C4-2B (cell line): ENCODE measurements around the gene KRTAP5-5.
"Not testable (repeated sequence)": the region's sequence is repeated elsewhere in the genome, so short reads cannot be mapped to it uniquely, and the experiment has no call there.

ENCODE experiments used
- H3K27ac ChIP-seq: fragments of 450-650 bp; 2 replicates; pipeline ENCODE4 v1.5.1; 2017
- ZFX ChIP-seq: fragments of 450-650 bp; IDR thresholded peaks from 2 replicates; pipeline ENCODE4 v1.6.1; 2017
- TF ChIP-seq, protein P1 (sequence below): fragments of 450-650 bp; conservative IDR thresholded peaks from 2 replicates; pipeline ENCODE4 v1.5.1; 2017; ENCODE audit warnings: mild to moderate bottlenecking

Gene KRTAP5-5

DNA sequence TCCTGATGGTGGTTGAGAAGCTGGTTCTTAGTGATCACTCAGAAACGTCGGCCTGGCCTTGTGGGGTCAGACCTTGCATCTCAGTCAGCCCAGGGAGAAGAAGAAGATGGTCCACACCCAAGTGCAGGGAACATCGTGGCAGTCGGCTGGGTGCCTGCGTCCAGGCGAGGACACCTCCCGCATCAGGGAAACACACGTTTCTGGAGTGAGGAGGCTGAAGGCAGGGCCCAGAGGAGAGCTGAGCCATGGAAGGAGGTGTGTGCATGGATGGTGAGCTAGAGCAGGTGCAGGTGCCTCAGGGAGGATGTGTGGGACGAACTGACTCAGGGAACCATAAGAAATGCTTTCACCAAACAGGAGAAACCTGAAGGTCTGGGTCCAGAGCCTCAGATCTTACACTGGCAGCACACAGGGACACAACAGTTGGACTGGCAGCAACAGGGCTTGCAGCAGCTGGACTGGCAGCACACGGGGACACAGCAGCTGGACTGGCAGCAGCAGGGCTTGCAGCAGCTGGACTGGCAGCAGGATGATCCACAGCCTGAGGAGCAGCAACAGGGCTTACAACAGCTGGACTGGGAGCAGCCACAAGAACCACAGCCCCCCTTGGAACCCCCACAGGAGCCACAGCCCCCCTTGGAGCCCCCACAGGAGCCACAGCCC, 32.1 kb upstream of the KRTAP5-5 start:
- TF ChIP-seq, protein P1, sequence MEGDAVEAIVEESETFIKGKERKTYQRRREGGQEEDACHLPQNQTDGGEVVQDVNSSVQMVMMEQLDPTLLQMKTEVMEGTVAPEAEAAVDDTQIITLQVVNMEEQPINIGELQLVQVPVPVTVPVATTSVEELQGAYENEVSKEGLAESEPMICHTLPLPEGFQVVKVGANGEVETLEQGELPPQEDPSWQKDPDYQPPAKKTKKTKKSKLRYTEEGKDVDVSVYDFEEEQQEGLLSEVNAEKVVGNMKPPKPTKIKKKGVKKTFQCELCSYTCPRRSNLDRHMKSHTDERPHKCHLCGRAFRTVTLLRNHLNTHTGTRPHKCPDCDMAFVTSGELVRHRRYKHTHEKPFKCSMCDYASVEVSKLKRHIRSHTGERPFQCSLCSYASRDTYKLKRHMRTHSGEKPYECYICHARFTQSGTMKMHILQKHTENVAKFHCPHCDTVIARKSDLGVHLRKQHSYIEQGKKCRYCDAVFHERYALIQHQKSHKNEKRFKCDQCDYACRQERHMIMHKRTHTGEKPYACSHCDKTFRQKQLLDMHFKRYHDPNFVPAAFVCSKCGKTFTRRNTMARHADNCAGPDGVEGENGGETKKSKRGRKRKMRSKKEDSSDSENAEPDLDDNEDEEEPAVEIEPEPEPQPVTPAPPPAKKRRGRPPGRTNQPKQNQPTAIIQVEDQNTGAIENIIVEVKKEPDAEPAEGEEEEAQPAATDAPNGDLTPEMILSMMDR, result no peak
- TF ChIP-seq ZFX, result no peak
- no peak overlapping the region for H3K27ac ChIP-seq

- no peak for TF ChIP-seq ZFX
- TF ChIP-seq, protein P1, result no peak
- H3K27ac ChIP-seq, result no peak within 1 kb of the TSS
These were observed 31.6 kb upstream of the KRTAP5-5 start, which contains the start of gene KRTAP5-2 for GRCh38 chr11:1597994-1598380. Gene KRTAP5-2, minus strand, starts transcription at chr11:1598294. Its CDS starts 44 bp downstream, at chr11:1598250.

DNA sequence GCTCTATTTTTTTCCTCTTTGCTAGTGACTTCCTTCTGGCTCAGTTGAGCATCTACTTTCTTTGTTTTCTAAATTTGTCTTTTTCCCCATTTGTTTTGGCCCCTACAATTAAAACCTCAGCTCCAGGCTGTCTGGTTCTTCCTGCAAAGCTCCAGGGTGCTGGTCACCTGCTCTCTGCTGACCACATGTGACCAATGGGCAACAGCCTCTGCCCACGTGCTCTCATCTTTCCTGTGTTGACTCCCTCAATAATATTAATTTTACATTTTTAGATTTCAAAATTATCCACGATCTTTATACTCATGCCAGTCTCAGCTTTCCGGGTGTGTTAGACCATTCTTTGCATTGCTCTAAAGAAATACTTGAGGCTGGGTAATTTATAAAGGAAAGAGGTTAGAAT, 31.2 kb upstream of the KRTAP5-5 start:
- not testable (repeated sequence) for H3K27ac ChIP-seq

- no peak overlapping the region for H3K27ac ChIP-seq
- no peak for TF ChIP-seq ZFX
- TF ChIP-seq, protein P1, result no peak
These were observed 30.8 kb upstream of the KRTAP5-5 start for GRCh38 chr11:1598816-1599215.

DNA sequence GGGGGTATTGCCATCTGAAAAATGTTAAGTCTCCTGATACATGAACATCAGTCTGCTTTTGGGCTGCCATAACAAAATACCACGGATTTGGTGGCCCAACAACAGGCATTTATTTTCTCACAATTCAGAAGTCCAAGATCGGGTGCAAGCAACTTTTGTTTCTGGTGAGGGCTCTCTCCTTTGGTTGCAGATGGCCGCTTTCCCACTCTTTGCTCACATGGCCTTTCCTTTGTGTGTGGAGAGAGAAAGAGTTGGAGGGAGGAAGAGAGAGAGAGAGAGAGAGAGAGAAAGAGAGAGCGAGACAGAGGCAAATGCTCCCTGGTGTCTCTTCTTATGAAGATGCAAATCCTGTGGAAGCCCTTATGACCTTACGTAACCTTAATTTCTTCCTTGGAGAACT, 28.9 kb upstream of the KRTAP5-5 start:
- H3K27ac ChIP-seq, result no peak overlapping the region
- TF ChIP-seq, protein P1, result no peak
- TF ChIP-seq ZFX, result no peak

- H3K27ac ChIP-seq, result not testable (repeated sequence)
These were observed 27.9 kb upstream of the KRTAP5-5 start for GRCh38 chr11:1601663-1602062.

GRCh38 chr11:1603629-1604028, 25.9 kb upstream of the KRTAP5-5 start:
- H3K27ac ChIP-seq, result no peak overlapping the region
- TF ChIP-seq, protein P1, result no peak
- TF ChIP-seq ZFX, result no peak

- TF ChIP-seq, protein P1, result no peak
- TF ChIP-seq ZFX, result no peak
These were observed 25.4 kb upstream of the KRTAP5-5 start for GRCh38 chr11:1604181-1604580.

More at GRCh38 chr11:1604181-1604580, 25.4 kb upstream of the KRTAP5-5 start:
- H3K27ac ChIP-seq, result no peak overlapping the region
